ENCODE data around the gene TARM1.

Gene TARM1

GRCh38 chr19:54029930-54030490 lies 51.2 kb downstream of the TARM1 start:
- DNase-seq, result no peak

DNA sequence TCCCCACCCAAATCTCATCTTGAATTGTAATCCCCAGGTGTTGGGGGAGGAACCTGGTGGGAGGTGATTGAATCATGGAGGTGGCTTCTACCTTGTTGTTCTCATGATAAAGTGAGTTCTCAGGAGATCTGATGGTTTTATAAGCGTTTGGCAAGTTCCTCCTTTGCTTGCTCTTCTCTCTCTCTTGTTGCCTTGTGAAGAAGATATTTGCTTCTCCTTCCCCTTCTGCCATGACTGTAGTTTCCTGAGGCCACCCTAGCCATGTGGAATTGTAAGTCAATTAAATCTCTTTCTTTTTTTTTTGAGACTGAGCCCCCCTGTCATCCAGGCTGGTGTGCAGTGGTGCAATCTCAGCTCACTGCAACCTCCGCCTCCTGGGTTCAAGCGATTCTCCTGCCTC lies 51.9 kb downstream of the TARM1 start:
- DNase-seq, result no peak

DNA sequence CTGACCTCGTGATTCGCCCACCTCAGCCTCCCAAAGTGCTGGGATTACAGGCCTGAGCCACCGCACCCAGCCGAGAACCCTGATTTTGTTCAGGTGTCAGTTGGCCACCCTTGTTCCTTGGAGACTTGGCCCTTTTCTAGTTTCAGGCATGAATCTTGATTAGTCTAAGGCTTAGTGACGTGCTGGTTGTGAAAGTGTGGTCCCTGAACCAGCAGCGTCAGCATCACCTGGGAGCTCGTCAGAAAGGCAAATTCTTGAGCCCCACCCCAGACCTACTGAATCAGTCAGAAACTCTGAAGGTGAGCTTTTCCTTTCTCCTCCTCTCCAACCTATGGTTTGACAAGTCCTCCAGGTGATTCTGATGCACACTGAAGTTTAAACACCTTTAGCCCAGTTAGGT lies 54.5 kb downstream of the TARM1 start:
- no peak for DNase-seq

DNA sequence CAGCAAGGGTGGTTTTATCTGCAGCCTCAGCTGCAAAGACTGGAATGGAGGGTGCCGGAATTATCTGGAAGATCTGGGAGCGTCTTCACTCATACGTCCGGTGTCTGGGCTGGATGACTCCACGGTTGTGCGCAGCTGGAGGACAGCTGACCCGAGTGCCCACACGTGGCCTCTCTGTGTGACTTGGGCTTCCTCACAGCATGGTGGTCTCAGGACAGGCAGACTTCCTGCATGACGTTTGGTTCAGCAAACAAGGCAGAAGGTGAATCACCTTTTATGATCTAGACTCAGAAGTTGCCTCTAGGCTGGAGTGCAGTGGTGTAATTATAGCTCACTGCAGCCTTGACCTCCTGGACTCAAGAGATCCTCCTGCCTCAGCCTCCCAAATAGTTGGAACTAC lies 56.5 kb downstream of the TARM1 start:
- no peak for DNase-seq

GRCh38 chr19:54023191-54023590 lies 58.0 kb downstream of the TARM1 start:
- no peak for DNase-seq

GRCh38 chr19:54021932-54022331 lies 59.2 kb downstream of the TARM1 start:
- DNase-seq, result no peak

GRCh38 chr19:54021363-54021762 lies 59.8 kb downstream of the TARM1 start:
- no peak for DNase-seq
